Prostate gland (tissue), 2 donors: ENCODE measurements around the gene ZNF516.

Experiments used
- CTCF ChIP-seq, 4 experiments: fragments of 200-600 bp in 2 of 4; fragments of 450-650 bp in 2 of 4; sonication (generic) in 2 of 4; IDR thresholded peaks; 1 replicate in 3 of 4; 2 replicates in 1 of 4; pipeline ENCODE4 v1.5.1; 2016 to 2019; ENCODE audit warnings: antibody characterized with exemption in 4 of 4, mild to moderate bottlenecking in 2 of 4, moderate library complexity in 2 of 4
- POLR2A ChIP-seq: fragments of 450-650 bp; IDR thresholded peaks from one replicate; pipeline ENCODE4 v1.6.1; 2016; ENCODE audit warnings: antibody characterized with exemption, mild to moderate bottlenecking
- POLR2AphosphoS5 ChIP-seq: sonication (generic); formaldehyde crosslinking; IDR thresholded peaks from one replicate; pipeline ENCODE4 v1.6.1; 2017; ENCODE audit warnings: antibody characterized with exemption

DNA sequence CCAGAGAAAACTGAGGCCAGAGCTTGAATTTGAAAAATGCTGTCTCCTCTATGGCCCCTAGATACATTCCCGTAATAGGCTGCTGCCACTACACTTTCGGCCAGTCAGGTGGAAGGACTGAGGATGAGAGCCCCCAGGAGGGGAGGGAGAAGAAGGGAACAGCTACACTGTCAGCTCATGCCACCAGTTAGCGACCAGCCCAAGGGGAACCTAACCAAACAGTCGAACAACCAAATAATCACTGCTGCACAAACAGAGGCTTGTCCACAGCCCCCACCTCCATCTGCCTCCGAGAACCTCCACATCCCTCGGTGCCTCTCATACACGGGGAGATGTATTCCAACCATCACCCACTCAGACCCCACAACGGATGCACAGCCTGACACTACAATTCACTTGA, 7.3 kb downstream of the ZNF516 start:
- TF ChIP-seq CTCF (IDR thresholded peaks at IDR 0.05) (no peak), POLR2AphosphoS5 (no peak), POLR2A (no peak)
